ENCODE data around the gene UTP25. TPM values are rescaled to one million over a fixed set of nuclear protein-coding genes. Genes with fewer than 3 reads are reported as not detected.
A peak's percentile ranks its signal among the peaks of the same experiment; 100 is the strongest.
"Not testable (repeated sequence)": the region's sequence is repeated elsewhere in the genome, so short reads cannot be mapped to it uniquely, and the experiment has no call there.

Gene UTP25
- total RNA-seq, 1 experiment from 2014 or later: 7.0 TPM

DNA sequence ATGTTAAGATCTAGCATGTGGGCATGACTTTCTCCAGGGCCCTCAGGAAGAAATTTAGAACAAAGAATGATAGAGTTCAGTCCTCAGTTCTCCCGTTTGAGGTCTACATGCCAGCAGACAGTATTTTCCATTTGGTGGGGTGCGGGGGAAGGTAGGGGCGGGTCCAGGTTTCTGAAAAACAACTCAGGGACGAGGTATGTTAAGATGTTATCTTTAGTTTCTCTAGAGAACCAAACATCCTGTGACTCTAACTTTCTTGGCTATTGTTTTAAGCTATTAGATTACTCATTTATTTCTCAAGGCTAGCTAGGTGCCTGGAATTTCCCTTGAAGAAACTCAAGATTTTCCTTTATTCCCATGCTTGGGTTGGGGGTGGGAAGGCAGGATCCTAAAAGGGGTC is 67.9 kb downstream of the UTP25 start:
- DNase-seq (ENCODE audit: low read depth): peak; percentile 77

DNA sequence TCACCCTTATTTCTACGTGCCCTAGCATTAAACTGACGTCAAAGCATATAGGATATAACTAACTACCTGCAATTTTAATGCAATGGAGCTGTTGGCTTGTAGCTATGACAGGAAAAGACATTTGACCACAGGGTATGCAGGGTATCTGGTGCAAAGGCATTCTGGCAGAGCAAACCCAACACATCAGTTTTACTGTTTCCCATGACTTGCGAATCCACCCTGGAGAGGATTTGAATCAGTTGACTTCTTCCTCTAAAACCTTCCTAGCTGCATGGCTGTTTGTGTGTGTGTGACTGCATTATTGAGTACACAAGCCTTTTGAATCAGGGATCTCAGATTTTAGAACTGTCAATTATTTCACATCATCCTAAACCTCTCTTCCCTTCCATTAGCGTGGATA is 68.6 kb downstream of the UTP25 start:
- no peak for DNase-seq (ENCODE audit: low read depth)

DNA sequence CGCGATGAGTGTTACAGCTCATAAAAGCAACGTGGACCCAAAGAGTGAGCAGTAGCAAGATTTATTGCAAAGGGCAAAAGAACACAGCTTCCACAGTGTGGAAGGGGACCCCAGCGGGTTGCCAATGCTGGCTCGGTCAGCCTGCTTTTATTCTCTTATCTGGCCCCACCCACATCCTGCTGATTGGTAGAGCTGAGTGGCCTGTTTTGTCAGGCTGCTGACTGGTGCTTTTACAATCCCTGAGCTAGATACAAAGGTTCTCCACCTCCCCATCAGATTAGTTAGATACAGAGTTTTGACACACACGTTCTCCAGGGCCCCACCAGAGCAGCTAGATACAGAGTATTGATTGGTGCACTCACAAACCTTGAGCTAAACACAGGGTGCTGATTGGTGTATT is 70.5 kb downstream of the UTP25 start:
- DNase-seq (ENCODE audit: low read depth): not testable (repeated sequence)

DNA sequence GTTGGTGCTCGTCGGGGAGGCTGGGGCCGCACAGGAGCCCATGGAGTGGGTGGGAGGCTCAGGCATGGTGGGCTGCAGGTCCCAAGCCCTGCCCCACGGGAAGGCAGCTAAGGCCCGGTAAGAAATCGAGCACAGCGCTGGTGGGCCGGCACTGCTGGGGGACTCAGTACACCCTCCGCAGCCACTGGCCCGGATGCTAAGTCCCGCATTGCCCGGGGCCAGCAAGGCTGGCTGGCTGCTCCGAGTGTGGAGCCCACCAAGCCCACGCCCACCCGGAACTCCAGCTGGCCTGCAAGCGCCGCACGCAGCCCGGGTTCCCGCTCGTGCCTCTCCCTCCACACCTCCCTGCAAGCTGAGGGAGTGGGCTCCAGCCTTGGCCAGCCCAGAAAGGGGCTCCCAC is 71.1 kb downstream of the UTP25 start:
- not testable (repeated sequence) for DNase-seq (ENCODE audit: low read depth)

DNA sequence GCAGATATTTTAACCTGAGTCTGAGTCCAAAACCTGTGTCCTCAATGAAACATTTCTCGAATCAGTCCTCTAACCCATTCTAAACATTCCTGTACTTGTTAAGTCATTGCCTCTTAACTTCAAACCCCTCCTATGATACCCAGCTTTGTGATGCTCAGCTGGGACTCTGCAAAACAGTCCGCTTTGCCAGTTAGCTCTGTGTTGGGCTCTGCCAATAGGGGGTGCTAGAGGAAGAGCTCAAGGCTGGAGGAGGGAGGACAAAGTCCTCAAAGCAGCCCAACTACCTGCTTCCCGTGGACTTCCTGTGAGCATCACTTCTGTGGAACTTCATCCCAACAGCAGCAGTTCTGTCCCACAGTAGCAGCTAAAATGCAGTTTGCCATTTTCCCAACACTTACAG is 72.2 kb downstream of the UTP25 start:
- no peak for DNase-seq (ENCODE audit: low read depth)

DNA sequence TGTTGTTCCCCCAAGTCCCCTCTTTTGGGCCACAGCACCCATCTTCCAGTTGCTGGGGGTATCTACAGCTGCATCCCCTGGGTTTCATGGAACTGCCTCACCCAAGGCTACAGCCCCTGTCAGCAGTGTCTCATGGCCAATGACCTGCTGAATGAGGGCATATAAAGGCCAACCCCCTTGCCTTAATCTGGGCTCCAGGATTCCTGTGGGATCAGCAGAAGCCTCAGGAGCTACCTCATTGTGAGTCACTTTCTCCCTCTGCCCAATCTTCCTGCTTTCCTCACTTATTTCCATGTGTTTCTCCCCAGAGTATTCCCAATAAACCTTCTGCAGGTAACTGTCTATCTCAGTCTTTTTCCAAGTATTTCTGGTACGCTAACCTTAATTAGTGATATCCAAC is 73.0 kb downstream of the UTP25 start:
- DNase-seq (ENCODE audit: low read depth): peak; percentile 80

DNA sequence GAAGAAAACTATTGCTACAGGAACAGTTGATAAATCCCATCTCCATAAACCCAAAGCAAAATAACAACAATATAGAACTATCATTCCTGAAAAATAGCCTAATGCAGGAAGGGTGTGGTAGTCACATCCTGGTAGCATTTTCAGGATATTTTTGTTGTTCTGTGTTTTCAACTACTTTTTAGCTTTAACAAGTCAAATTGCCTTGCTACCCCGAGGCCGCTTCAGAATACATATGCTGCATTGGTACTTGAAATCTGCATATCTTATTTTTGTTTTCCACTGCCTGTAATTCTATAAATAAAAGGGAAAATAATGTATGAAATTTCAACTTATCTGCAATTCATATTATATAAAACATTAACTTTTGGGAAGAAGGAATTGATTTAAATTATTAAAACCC is 73.4 kb downstream of the UTP25 start:
- DNase-seq (ENCODE audit: low read depth): no peak

DNA sequence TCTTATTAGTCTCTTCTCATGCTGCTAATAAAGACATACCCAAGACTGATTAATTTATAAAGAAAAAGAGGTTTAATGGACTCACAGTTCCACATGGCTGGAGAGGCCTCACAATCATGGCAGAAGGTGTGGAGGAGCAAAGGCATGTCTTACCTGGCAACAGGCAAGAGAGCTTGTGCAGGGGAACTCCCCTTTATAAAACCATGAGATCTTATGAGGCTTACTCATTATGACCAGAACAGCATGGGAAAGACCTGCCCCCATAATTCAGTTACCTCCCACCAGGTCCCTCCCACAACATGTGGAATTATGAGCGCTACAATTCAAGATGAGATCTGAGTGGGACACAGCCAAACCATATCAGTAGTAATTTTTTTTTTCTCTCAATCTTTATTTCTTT is 77.0 kb downstream of the UTP25 start:
- not testable (repeated sequence) for DNase-seq (ENCODE audit: low read depth)

Other genes starting within 250 kb of the UTP25 start
- 4.5 and 7.3 TPM in 2 replicates for gene CAMK1G, start 244.3 kb upstream of the UTP25 start, total RNA-seq (2014; rRNA removed; shearing (Covaris generic))
- gene LAMB3, start 175.5 kb upstream of the UTP25 start, total RNA-seq (2014; rRNA removed; shearing (Covaris generic)): 20.2 and 22.5 TPM in 2 replicates
- 20.9 and 31.5 TPM in 2 replicates for gene G0S2, start 152.6 kb upstream of the UTP25 start, total RNA-seq (2014; rRNA removed; shearing (Covaris generic))
- 0.20 and 0.72 TPM in 2 replicates for gene HSD11B1, start 123.1 kb upstream of the UTP25 start, total RNA-seq (2014; rRNA removed; shearing (Covaris generic))
- gene TRAF3IP3, start 71.9 kb upstream of the UTP25 start, total RNA-seq (2014; rRNA removed; shearing (Covaris generic)): not detected in 2 replicates
- 4.0 TPM in 2 replicates for gene C1orf74, start 43.4 kb upstream of the UTP25 start, total RNA-seq (2014; rRNA removed; shearing (Covaris generic))
- gene IRF6, start 21.8 kb upstream of the UTP25 start, total RNA-seq (2014; rRNA removed; shearing (Covaris generic)): 0.20 and 0.24 TPM in 2 replicates
- 1.1 and 2.2 TPM in 2 replicates for gene SYT14, start 110.2 kb downstream of the UTP25 start, total RNA-seq (2014; rRNA removed; shearing (Covaris generic))

All from RPMI7951 (cell line).